ENCODE data around the gene ABCG1. TPM values are rescaled to one million over a fixed set of nuclear protein-coding genes. Genes with fewer than 3 reads are reported as not detected.

ABCG1 gene
- total and polyA plus RNA-seq, 11 donors = 3.3 to 25.3 (median 13.5) TPM

GRCh38 chr21:42276526-42277154 lies 57.7 kb downstream of the ABCG1 start:
- peaks cover 0 to 60% (median 16%) of the 10 kb centered on the region in 9 donors for H3K36me3 ChIP-seq
- intact Hi-C loops (cut with DNase I) = no loop called here
- TF ChIP-seq POLR2A (IDR thresholded peaks at IDR 0.05) = no peak
- TF ChIP-seq CTCF (IDR thresholded peaks at IDR 0.05) = peak in 2 of 12 donors; percentile 15 to 20
- H3K27ac ChIP-seq = no peak overlapping the region
- ATAC-seq (no peak), DNase-seq (no peak)
- 91 to 95% (median 94%) methylated on average over 16 to 17 of the region's 17 CpGs for WGBS, 4 donors
- no peaks in the 10 kb centered on the region for H3K4me1 ChIP-seq
- H3K4me3 ChIP-seq = no peak overlapping the region
- no peaks in the 10 kb centered on the region for H3K27me3 ChIP-seq
- H3K9me3 ChIP-seq = no peaks in the 10 kb centered on the region

DNA sequence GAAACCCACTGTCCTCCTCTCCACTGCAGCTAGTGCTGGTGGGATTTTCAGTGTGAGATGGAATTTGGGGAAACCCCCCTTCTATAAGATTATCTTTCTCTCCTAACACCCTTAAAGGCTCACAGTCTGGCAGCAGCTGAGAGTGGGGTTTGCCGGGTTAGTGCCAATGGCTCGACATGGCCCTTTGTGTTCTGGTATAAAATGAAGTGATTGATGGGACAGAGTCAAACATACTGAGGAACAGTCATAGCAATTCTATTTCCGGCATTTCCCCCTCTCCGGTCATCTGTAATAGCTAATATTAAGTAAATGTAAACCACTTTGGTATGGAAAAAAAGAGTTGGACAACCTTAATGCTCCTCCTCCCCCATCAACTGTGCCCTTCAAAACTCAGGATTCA lies 58.7 kb downstream of the ABCG1 start:
- H3K27me3 ChIP-seq = no peaks in the 10 kb centered on the region
- no peaks in the 10 kb centered on the region for H3K4me1 ChIP-seq
- H3K9me3 ChIP-seq = no peaks in the 10 kb centered on the region
- no peak overlapping the region for H3K27ac ChIP-seq
- no peak overlapping the region for H3K4me3 ChIP-seq
- H3K36me3 ChIP-seq = peaks cover 0 to 62% (median 21%) of the 10 kb centered on the region in 9 donors
- no peak for ATAC-seq
- TF ChIP-seq POLR2A (IDR thresholded peaks at IDR 0.05) = no peak
- TF ChIP-seq CTCF (IDR thresholded peaks at IDR 0.05) = no peak
- no peak for DNase-seq
- 90 to 96% (median 91%) methylated on average over 4 of the region's 4 CpGs for WGBS, 4 donors
- intact Hi-C loops (cut with DNase I) = no loop called here

DNA sequence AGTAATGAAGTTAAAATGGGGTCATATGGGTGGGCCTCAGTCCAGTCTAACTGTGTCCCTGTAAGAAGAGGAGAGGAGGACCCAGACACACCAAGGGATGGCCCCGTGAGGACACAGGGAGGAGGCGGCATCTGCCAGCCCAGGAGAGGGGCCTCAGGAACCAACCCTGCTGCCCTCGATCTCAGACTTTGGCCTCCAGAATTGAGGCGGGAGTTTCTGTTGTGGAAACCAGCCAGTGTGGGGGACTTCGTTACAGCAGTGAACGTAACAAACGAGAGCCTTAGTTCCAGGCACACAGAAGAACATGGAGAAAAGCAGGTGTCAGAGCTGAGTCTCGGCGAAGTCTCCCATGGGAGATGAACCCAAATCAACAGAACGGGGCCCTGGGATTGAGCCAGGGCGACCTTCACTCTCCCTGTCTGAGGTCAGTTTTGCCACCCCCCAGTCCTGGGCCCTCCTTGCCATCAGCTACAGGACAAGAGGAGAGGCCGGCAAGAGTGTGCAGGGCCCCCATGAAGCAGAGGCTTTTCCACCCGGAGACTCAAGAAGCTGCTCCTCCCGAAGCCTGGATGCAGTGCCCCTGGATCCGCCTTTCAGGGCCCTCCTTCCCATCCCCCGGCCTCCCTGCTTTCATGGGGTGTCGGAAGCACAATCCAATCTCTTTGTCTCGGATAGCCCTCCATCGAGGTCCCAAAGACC lies 59.7 kb downstream of the ABCG1 start:
- Histone ChIP-seq H3K27ac (no peak overlapping the region), H3K36me3 (peaks cover 0 to 61% (median 25%) of the 10 kb centered on the region in 9 donors), H3K9me3 (no peaks in the 10 kb centered on the region), H3K4me1 (no peaks in the 10 kb centered on the region), H3K4me3 (no peak overlapping the region), H3K27me3 (no peaks in the 10 kb centered on the region)
- no peak for ATAC-seq
- WGBS, 4 donors = 88 to 95% (median 93%) methylated on average over 18 to 19 of the region's 19 CpGs
- no peak for DNase-seq
- TF ChIP-seq CTCF (IDR thresholded peaks at IDR 0.05) = no peak
- no peak for TF ChIP-seq POLR2A (IDR thresholded peaks at IDR 0.05)
- intact Hi-C loops (cut with DNase I) = no loop called here

- H3K27me3 ChIP-seq = no peaks in the 10 kb centered on the region
- no peaks in the 10 kb centered on the region for H3K4me1 ChIP-seq
- no peak for TF ChIP-seq POLR2A (IDR thresholded peaks at IDR 0.05)
- TF ChIP-seq CTCF (IDR thresholded peaks at IDR 0.05) = no peak
- H3K27ac ChIP-seq = no peak overlapping the region
- H3K36me3 ChIP-seq = peaks cover 0 to 57% (median 20%) of the 10 kb centered on the region in 9 donors
- ATAC-seq = peak in 1 of 4 donors; percentile 8
- H3K9me3 ChIP-seq = no peaks in the 10 kb centered on the region
- intact Hi-C loops (cut with DNase I) = no loop called here
- no peak overlapping the region for H3K4me3 ChIP-seq
- DNase-seq = no peak
- WGBS, 4 donors = 88 to 90% (median 88%) methylated on average over 15 to 20 of the region's 20 CpGs
Measured at GRCh38 chr21:42279341-42279871, 60.5 kb downstream of the ABCG1 start.

All from heart left ventricle (tissue), 16 donors.